DMS114 treated with DMSO at 0.1 percent for 48 hours (cell line): ENCODE results near the gene MRPL40.

ENCODE experiments used
- DNase-seq: peaks from one replicate; lab custom pipeline; 2025; ENCODE audit not compliant: unreplicated experiment; lab: John Stamatoyannopoulos, UW

MRPL40 gene

GRCh38 chr22:19432133-19432851, at the start of gene MRPL40:
Gene MRPL40 (plus strand): TSS chr22:19432545. CDS start chr22:19432555, 10 bp downstream.
- peak; percentile 83 for DNase-seq

GRCh38 chr22:19383292-19383691, 49.1 kb upstream of the MRPL40 start:
- DNase-seq: no peak

- no peak for DNase-seq
Observed at GRCh38 chr22:19385221-19385906, 47.0 kb upstream of the MRPL40 start.

- no peak for DNase-seq
Observed at GRCh38 chr22:19386248-19386647, 46.1 kb upstream of the MRPL40 start.

DNA sequence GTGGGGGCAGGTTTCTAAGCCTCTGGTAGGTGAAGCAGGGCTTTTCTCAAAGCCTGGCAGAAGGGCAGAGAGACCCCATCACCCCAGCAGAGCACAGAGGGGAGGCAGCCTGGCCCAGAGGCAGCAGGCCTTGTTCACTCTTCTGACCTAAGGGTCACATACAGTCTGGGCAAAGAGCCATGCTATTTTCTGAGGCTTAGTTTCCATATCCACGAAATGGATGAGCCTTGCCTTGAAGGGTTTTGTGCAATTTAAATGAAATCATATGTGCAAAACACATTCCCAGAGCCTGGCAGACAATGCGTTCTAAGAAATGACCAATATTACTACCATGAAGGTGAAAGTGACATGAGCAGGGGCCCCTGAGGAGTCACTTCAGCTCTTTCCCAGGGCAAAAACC, 45.3 kb upstream of the MRPL40 start:
- no peak for DNase-seq

DNA sequence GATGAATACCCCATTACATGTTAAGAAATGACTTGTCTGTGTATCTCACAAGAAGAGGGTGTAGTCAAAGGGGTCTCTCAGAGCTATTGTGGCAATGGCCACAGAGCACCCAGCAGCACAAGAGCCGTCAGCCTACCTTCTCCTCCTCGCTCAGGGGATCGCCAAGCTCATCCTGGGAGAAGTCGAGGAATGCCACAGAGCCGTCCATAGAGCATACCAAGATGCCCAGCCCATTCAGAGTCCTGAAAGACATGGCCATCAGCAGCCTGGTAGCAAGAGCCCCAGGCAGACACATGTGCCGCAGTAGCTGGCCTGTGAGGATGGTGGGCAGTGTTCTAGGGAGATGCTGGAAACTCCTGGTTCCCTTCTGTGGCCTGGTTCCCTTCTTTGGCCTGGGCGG, 44.8 kb upstream of the MRPL40 start:
- DNase-seq: no peak

DNA sequence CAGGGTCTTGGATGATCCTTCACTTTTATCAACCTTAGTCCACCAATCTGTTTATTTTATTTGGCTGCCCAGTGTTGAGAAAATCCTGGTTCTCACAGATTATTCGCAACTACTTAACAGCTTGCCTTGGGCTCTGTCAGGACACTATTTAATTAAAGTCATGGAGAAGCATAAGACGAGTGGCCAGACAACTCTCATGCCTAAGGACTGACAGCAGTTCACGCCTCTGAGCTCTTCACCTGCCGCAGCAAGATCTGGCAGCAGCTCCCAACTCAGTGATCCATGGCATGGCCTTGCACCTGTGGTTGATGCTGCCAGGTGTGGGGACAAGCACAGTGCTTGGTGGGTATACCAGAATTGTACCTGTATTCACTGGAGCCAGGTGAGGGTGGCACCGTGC, 38.6 kb upstream of the MRPL40 start:
- DNase-seq: no peak

GRCh38 chr22:19394274-19395050, 37.9 kb upstream of the MRPL40 start:
- no peak for DNase-seq

GRCh38 chr22:19395276-19395675, 37.1 kb upstream of the MRPL40 start:
- no peak for DNase-seq

- no peak for DNase-seq
Observed at GRCh38 chr22:19396561-19396933, 35.8 kb upstream of the MRPL40 start.

GRCh38 chr22:19396934-19397733, 35.2 kb upstream of the MRPL40 start:
- no peak for DNase-seq

- no peak for DNase-seq
Observed at GRCh38 chr22:19397734-19398104, 34.6 kb upstream of the MRPL40 start.

GRCh38 chr22:19398206-19398605, 34.1 kb upstream of the MRPL40 start:
- DNase-seq: no peak

DNA sequence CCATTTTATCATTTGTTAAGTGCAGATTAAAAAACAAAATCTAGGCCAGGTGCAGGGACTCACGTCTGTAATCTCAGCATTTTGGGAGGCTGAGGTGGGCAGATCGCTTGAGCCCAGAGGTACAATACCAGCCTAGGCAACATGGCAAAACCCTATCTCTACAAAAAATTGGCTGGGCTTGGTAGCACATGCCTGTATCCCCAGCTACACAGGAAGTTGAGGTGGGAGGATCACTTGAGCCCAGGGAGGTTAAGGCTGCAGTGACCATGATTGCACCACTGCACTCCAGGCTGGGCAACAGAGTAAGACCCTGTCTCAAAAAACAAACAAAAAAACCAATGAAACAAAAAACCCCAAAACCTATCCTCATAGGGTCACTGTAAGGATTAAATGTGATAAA, 33.7 kb upstream of the MRPL40 start:
- no peak for DNase-seq

GRCh38 chr22:19400881-19401280, 31.5 kb upstream of the MRPL40 start:
- DNase-seq: no peak

- DNase-seq: no peak
Observed at GRCh38 chr22:19401483-19401882, 30.9 kb upstream of the MRPL40 start.

DNA sequence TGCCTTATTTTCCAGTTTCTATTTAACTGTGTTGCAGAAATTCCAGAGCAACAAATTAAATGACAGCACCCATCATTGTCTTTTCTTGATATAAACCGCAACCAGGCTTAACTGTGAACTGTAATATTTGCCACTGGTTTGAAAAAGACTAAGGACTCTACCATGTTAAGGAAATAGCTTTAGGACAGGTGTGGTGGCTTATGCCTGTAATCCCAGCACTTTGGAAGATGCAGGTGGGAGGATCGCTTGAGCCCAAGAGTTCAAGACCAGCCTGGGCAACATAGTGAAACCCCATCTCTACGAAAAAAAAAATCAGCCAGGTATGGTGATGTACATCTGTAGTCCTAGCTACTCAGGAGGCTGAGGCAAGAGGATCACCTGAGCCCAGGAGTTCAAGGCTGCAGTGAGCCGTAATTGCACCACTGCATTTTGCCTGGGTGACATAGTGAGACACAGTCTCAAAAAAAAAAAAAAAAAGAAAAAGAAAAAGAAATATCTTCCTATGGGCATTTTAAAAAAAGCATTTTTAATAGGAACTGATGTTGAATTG, 29.6 kb upstream of the MRPL40 start:
- DNase-seq: no peak

DNA sequence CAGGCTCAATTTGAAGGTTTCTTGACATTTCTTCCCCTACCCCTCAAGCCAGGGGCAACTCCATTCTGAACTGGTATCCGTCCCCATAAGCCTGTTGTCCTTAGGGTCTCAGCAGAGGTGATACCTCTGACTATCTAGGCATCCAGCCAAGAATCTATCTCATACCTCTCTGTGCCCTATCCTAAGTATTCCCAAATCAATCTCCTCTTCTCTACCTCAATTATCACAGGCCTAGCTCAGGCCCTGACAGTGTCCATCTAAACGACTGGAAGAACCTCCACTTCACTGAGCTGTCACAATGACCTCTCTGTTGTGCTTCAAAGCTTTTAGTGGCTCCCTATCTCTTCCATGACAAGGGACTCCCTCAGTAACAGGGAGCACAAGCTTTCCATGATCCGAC, 27.7 kb upstream of the MRPL40 start:
- DNase-seq: no peak

GRCh38 chr22:19405133-19405532, 27.2 kb upstream of the MRPL40 start:
- no peak for DNase-seq

- DNase-seq: no peak
Observed at GRCh38 chr22:19405652-19406051, 26.7 kb upstream of the MRPL40 start.

DNA sequence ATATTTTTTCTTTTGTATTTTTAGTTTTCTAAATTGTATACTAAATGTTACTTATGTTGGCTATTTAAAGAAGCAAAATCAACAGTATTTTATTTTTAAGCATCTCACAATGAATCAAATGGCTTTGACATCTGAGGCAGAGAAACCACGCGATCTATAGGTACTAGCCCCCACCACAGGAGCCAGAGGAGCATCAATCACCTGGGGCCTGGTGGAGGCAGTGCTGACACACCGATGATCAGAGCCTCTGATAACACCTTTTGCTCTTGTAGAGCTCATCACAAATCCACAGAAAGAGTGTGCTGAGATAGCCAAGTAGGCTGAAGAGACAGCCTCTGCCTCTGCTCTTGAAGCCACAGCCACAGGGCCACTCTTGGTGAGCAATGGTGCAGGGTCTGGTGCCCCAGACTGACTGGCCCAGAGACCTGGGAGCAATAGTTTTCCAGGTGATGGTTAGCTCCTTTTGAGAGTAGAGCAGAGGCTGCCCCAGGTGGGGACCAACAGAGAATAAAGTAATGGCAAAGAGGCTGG, 26.0 kb upstream of the MRPL40 start:
- DNase-seq: no peak
